Thoracic aorta (tissue), 2 donors: ENCODE measurements around the gene F3. TPM values are rescaled to one million over a fixed set of nuclear protein-coding genes. Genes with fewer than 3 reads are reported as not detected.

Experiments used
- ATAC-seq: fragments of 150-250 bp; one replicate; pipeline ENCODE4 v1.8.0; 2017; ENCODE audit warnings: low read depth; ENCODE audit not compliant: insufficient number of reproducible peaks, low FRiP score
- DNase-seq: peaks from one replicate; pipeline ENCODE4 v3.0.0-alpha.2; 2020; ENCODE audit warnings: low spot score
- H3K27ac ChIP-seq, 2 donors: fragments of 200-600 bp; sonication (generic); 1 replicate in 1 of 2; 2 replicates in 1 of 2; pipeline ENCODE4 v1.5.1; 2016; ENCODE audit warnings: mild to moderate bottlenecking in 2 of 2, moderate library complexity in 2 of 2
- H3K27me3 ChIP-seq: fragments of 200-600 bp; sonication (generic); replicated peaks from 2 replicates; pipeline ENCODE4 v1.6.0; 2016; ENCODE audit warnings: mild to moderate bottlenecking; ENCODE audit not compliant: insufficient read depth
- H3K36me3 ChIP-seq: fragments of 200-600 bp; sonication (generic); one replicate; pipeline ENCODE4 v1.5.1; 2016
- H3K4me1 ChIP-seq, 2 donors: fragments of 200-600 bp; sonication (generic); 1 replicate in 1 of 2; 2 replicates in 1 of 2; pipeline versions ENCODE4 v1.5.1 to v1.6.0; 2016; ENCODE audit warnings: low read depth in 2 of 2, mild to moderate bottlenecking in 1 of 2; ENCODE audit not compliant: control insufficient read depth in 1 of 2
- H3K4me3 ChIP-seq: fragments of 200-600 bp; sonication (generic); 2 replicates; pipeline ENCODE4 v1.5.1; 2016; ENCODE audit warnings: mild to moderate bottlenecking
- H3K9me3 ChIP-seq: fragments of 200-600 bp; sonication (generic); 2 replicates; pipeline ENCODE4 v1.5.1; 2016
- CTCF ChIP-seq: fragments of 200-600 bp; sonication (generic); IDR thresholded peaks from one replicate; pipeline ENCODE4 v1.5.1; 2019; ENCODE audit warnings: antibody characterized with exemption
- total RNA-seq, 2 donors: library from RNA; depleted of rRNA; stranded (reverse); fragments of >200 nt; gene quantifications; one replicate each; pipeline versions ENCODE4 v1.1.0 to v1.2.3, GENCODE V29; 2016

F3 gene
- total RNA-seq, 2 donors from 2014 or later: 70.5 to 73.6 TPM

DNA sequence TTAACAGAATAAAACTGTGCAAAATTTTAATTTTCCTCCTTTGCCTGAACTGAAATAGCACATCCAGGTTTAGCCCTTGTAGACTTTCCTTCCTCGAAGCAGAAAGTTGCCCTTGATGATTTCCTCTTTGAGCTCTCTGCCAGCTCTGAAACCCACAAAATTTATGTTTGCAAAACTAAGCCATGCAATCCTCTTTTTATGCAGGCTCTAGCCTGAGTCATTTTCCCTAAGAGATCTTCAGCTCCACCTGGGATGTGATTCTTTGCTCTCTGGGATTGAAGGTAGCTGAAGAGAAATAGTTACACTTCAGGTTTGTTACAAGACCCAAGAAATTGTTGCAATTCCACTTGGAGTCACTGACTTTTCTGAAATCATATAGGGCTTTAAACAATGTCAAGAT lies 1.4 kb upstream of the F3 start:
- Histone ChIP-seq H3K27me3 (no peaks in the 10 kb centered on the region), H3K27ac (peak overlapping the region in 1 of 2 donors; percentile 87), H3K36me3 (no peaks in the 10 kb centered on the region), H3K4me3 (peak overlapping the region; percentile 96), H3K9me3 (no peaks in the 10 kb centered on the region), H3K4me1 (peaks cover 27 to 34% of the 10 kb centered on the region in 2 donors)
- no peak for ATAC-seq
- no peak for TF ChIP-seq CTCF
- DNase-seq: no peak

- TF ChIP-seq CTCF: no peak
- Histone ChIP-seq H3K4me3 (peak overlapping the region; percentile 96), H3K9me3 (no peaks in the 10 kb centered on the region), H3K4me1 (peaks cover 27 to 42% of the 10 kb centered on the region in 2 donors), H3K36me3 (no peaks in the 10 kb centered on the region), H3K27me3 (no peaks in the 10 kb centered on the region), H3K27ac (peak overlapping the region; percentile 73 to 87)
- ATAC-seq: peak; percentile 4
- DNase-seq: no peak
Measured at GRCh38 chr1:94542088-94542870, 720 bp upstream of the F3 start.

GRCh38 chr1:94540440-94541245 lies 916 bp downstream of the F3 start:
- TF ChIP-seq CTCF: no peak
- H3K4me3 ChIP-seq: peak overlapping the region; percentile 96
- H3K27me3 ChIP-seq: no peaks in the 10 kb centered on the region
- H3K27ac ChIP-seq: peak overlapping the region; percentile 76 to 87
- H3K4me1 ChIP-seq: peaks cover 27 to 50% of the 10 kb centered on the region in 2 donors
- DNase-seq (no peak), ATAC-seq (no peak)
- no peaks in the 10 kb centered on the region for H3K9me3 ChIP-seq
- peaks cover 2% of the 10 kb centered on the region for H3K36me3 ChIP-seq

GRCh38 chr1:94539496-94539895 lies 2.1 kb downstream of the F3 start:
- Histone ChIP-seq H3K9me3 (no peaks in the 10 kb centered on the region), H3K4me3 (peak overlapping the region; percentile 96), H3K36me3 (peaks cover 4% of the 10 kb centered on the region), H3K27me3 (no peaks in the 10 kb centered on the region), H3K27ac (peak overlapping the region in 1 of 2 donors; percentile 87), H3K4me1 (peaks cover 21 to 46% of the 10 kb centered on the region in 2 donors)
- ATAC-seq: no peak
- no peak for TF ChIP-seq CTCF
- no peak for DNase-seq

- no peak for DNase-seq
- H3K27ac ChIP-seq: no peak overlapping the region
- TF ChIP-seq CTCF: no peak
- peaks cover 15 to 38% of the 10 kb centered on the region in 2 donors for H3K4me1 ChIP-seq
- no peaks in the 10 kb centered on the region for H3K9me3 ChIP-seq
- ATAC-seq: no peak
- no peaks in the 10 kb centered on the region for H3K27me3 ChIP-seq
- peak overlapping the region; percentile 22 for H3K4me3 ChIP-seq
- H3K36me3 ChIP-seq: peaks cover 4% of the 10 kb centered on the region
Measured at GRCh38 chr1:94538243-94538827, 3.2 kb downstream of the F3 start.
